Astrocyte (in vitro differentiated cells and primary cell): ENCODE measurements around the gene ZNF253. TPM values are rescaled to one million over a fixed set of nuclear protein-coding genes. Genes with fewer than 3 reads are reported as not detected.
A peak's percentile ranks its signal among the peaks of the same experiment; 100 is the strongest.
"Not testable (repeated sequence)": the region's sequence is repeated elsewhere in the genome, so short reads cannot be mapped to it uniquely, and the experiment has no call there.

Experiments used
- DNase-seq: peaks from one replicate; pipeline ENCODE4 v3.0.0-alpha.2; 2010; ENCODE audit warnings: low read depth
- FAIRE-seq: peaks from 2 replicates; lab custom pipeline; 2011; peaks lifted over from hg19 to GRCh38; lab: Jason Lieb, UNC
- H2AFZ ChIP-seq: 2 replicates; pipeline ENCODE4 v1.6.0; 2012; ENCODE audit warnings: low read depth, low read length, inconsistent platforms
- H3K27ac ChIP-seq: 2 replicates; pipeline ENCODE4 v1.5.1; 2011; ENCODE audit warnings: low read depth, low read length, inconsistent platforms
- H3K27me3 ChIP-seq: 2 replicates; pipeline ENCODE4 v1.6.0; 2011; ENCODE audit warnings: low read length, inconsistent platforms; ENCODE audit not compliant: insufficient read depth
- H3K36me3 ChIP-seq: 2 replicates; pipeline ENCODE4 v1.5.1; 2011; ENCODE audit warnings: low read length, inconsistent platforms; ENCODE audit not compliant: insufficient read depth
- H3K4me1 ChIP-seq: 2 replicates; pipeline ENCODE4 v1.5.1; 2011; ENCODE audit warnings: low read length, inconsistent platforms; ENCODE audit not compliant: insufficient read depth
- H3K4me2 ChIP-seq: 2 replicates; pipeline ENCODE4 v1.6.0; 2012; ENCODE audit warnings: low read length, inconsistent platforms
- H3K4me3 ChIP-seq: 2 replicates; pipeline ENCODE4 v1.5.1; 2011; ENCODE audit warnings: low read depth, mild to moderate bottlenecking, low read length, inconsistent platforms; ENCODE audit not compliant: insufficient read depth
- H3K79me2 ChIP-seq: 2 replicates; pipeline ENCODE4 v1.6.0; 2012; ENCODE audit warnings: mild to moderate bottlenecking, low read length, inconsistent platforms; ENCODE audit not compliant: insufficient read depth
- H3K9ac ChIP-seq: 2 replicates; pipeline ENCODE4 v1.6.0; 2012; ENCODE audit warnings: mild to moderate bottlenecking, low read length, inconsistent platforms
- H3K9me3 ChIP-seq: 2 replicates; pipeline ENCODE4 v1.5.1; 2012; ENCODE audit warnings: low read depth, mild to moderate bottlenecking, low read length, inconsistent platforms; ENCODE audit not compliant: insufficient read depth
- H4K20me1 ChIP-seq: 2 replicates; pipeline ENCODE4 v1.6.0; 2012; ENCODE audit warnings: low read length, inconsistent platforms; ENCODE audit not compliant: insufficient read depth
- H3K27ac Mint-ChIP-seq: one replicate; pipeline ENCODE4 v1.8.0; 2021; ENCODE audit warnings: mild to moderate bottlenecking, mixed read lengths; ENCODE audit not compliant: unreplicated experiment
- H3K27me3 Mint-ChIP-seq: one replicate; pipeline ENCODE4 v1.8.0; 2021; ENCODE audit warnings: low read depth, mixed read lengths; ENCODE audit not compliant: unreplicated experiment
- H3K36me3 Mint-ChIP-seq: one replicate; pipeline ENCODE4 v1.8.0; 2021; ENCODE audit warnings: low read depth, mixed read lengths; ENCODE audit not compliant: unreplicated experiment
- H3K4me1 Mint-ChIP-seq: one replicate; pipeline ENCODE4 v1.8.0; 2021; ENCODE audit warnings: low read depth, mixed read lengths; ENCODE audit not compliant: unreplicated experiment
- H3K4me3 Mint-ChIP-seq: one replicate; pipeline ENCODE4 v1.8.0; 2021; ENCODE audit warnings: mild to moderate bottlenecking, moderate library complexity, mixed read lengths; ENCODE audit not compliant: unreplicated experiment
- H3K9me3 Mint-ChIP-seq: one replicate; pipeline ENCODE4 v1.8.0; 2021; ENCODE audit warnings: mild to moderate bottlenecking, mixed read lengths; ENCODE audit not compliant: unreplicated experiment
- EZH2 ChIP-seq: IDR thresholded peaks from 2 replicates; pipeline ENCODE4 v1.6.1; 2012; ENCODE audit warnings: mild to moderate bottlenecking, low read length, inconsistent platforms; ENCODE audit not compliant: insufficient read depth
- total RNA-seq: library from RNA; stranded (reverse); gene quantifications from 2 replicates; pipeline ENCODE4 v1.2.1, GENCODE V29; 2021
- TF ChIP-seq, protein P1 (sequence below): IDR thresholded peaks from 2 replicates; pipeline ENCODE4 v1.5.1; 2011; ENCODE audit warnings: low read depth, mild to moderate bottlenecking, inconsistent platforms, low read length, moderate library complexity; ENCODE audit not compliant: insufficient read depth

Gene ZNF253
- total RNA-seq, 1 donor from 2014 or later, result 11.1 TPM

DNA sequence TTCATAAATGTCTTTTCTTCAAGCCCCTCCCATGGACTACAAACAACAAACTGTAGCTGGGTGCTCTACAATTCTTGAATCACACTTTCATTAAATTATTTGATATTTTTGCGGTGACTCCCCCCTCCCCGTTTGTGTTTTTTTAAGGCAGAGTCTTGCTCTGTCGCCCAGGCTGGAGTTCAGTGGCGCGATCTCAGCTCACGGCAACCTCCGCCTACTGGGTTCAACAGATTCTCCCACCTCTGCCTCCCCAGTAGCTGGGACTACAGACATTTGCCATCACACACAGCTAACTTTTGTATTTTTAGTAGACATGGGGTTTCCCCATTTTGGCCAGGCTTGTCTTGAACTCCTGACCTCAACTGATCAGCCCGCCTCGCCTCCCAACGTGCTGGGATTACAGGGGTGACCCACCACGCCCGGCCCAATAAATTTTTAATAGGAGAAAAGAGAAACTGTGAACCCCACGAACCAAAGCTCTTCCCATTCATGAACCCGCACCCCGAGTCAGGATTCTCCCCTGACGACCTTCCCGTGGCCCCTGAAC, 44.8 kb upstream of the ZNF253 start:
- Mint-ChIP-seq H3K4me1 (no peaks in the 10 kb centered on the region), H3K9me3 (peaks cover 48% of the 10 kb centered on the region), H3K4me3 (peak overlapping the region; percentile 98), H3K27me3 (no peaks in the 10 kb centered on the region), H3K36me3 (peaks cover 42% of the 10 kb centered on the region), H3K27ac (peak overlapping the region; percentile 97)
- TF ChIP-seq EZH2, result no peak
- TF ChIP-seq, protein P1, sequence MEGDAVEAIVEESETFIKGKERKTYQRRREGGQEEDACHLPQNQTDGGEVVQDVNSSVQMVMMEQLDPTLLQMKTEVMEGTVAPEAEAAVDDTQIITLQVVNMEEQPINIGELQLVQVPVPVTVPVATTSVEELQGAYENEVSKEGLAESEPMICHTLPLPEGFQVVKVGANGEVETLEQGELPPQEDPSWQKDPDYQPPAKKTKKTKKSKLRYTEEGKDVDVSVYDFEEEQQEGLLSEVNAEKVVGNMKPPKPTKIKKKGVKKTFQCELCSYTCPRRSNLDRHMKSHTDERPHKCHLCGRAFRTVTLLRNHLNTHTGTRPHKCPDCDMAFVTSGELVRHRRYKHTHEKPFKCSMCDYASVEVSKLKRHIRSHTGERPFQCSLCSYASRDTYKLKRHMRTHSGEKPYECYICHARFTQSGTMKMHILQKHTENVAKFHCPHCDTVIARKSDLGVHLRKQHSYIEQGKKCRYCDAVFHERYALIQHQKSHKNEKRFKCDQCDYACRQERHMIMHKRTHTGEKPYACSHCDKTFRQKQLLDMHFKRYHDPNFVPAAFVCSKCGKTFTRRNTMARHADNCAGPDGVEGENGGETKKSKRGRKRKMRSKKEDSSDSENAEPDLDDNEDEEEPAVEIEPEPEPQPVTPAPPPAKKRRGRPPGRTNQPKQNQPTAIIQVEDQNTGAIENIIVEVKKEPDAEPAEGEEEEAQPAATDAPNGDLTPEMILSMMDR, result no peak
- H3K4me2 ChIP-seq, result peak overlapping the region; percentile 87
- H3K4me3 ChIP-seq, result peak overlapping the region; percentile 89
- H3K36me3 ChIP-seq, result no peaks in the 10 kb centered on the region
- peak overlapping the region; percentile 94 for H3K27ac ChIP-seq
- DNase-seq, result no peak
- peaks cover 55% of the 10 kb centered on the region for H3K79me2 ChIP-seq
- H2AFZ ChIP-seq, result peak overlapping the region; percentile 100
- H3K4me1 ChIP-seq, result no peaks in the 10 kb centered on the region
- no peak for FAIRE-seq
- H3K9ac ChIP-seq, result peak overlapping the region; percentile 95
- H3K27me3 ChIP-seq, result no peaks in the 10 kb centered on the region
- H3K9me3 ChIP-seq, result peaks cover 14% of the 10 kb centered on the region
- peaks cover 4% of the 10 kb centered on the region for H4K20me1 ChIP-seq

- peaks cover 51% of the 10 kb centered on the region for H3K79me2 ChIP-seq
- Mint-ChIP-seq H3K4me3 (peak within 1 kb of the TSS; percentile 98), H3K27me3 (no peaks in the 10 kb centered on the region), H3K27ac (peak within 1 kb of the TSS; percentile 97), H3K9me3 (peaks cover 48% of the 10 kb centered on the region), H3K36me3 (peaks cover 41% of the 10 kb centered on the region), H3K4me1 (no peaks in the 10 kb centered on the region)
- TF ChIP-seq, protein P1, result no peak
- TF ChIP-seq EZH2, result no peak
- DNase-seq (peak; percentile 94), FAIRE-seq (no peak)
- peak within 1 kb of the TSS; percentile 89 for H3K4me3 ChIP-seq
- no peaks in the 10 kb centered on the region for H3K27me3 ChIP-seq
- H3K27ac ChIP-seq, result peak within 1 kb of the TSS; percentile 94
- no peaks in the 10 kb centered on the region for H3K4me1 ChIP-seq
- peak within 1 kb of the TSS; percentile 95 for H3K9ac ChIP-seq
- peak within 1 kb of the TSS; percentile 100 for H2AFZ ChIP-seq
- H3K4me2 ChIP-seq, result peak within 1 kb of the TSS; percentile 87
- no peaks in the 10 kb centered on the region for H3K36me3 ChIP-seq
- H3K9me3 ChIP-seq, result peaks cover 14% of the 10 kb centered on the region
- H4K20me1 ChIP-seq, result peaks cover 4% of the 10 kb centered on the region
Measured at GRCh38 chr19:19821366-19821951, 44.2 kb upstream of the ZNF253 start, which contains the start of gene ZNF506. ZNF506 (minus strand) TSS chr19:19821750; CDS start chr19:19821603, 147 bp downstream.

GRCh38 chr19:19821976-19822375, 43.7 kb upstream of the ZNF253 start:
- peak overlapping the region; percentile 98 for H3K4me3 Mint-ChIP-seq
- H3K4me2 ChIP-seq, result peak overlapping the region; percentile 87
- peaks cover 48% of the 10 kb centered on the region for H3K9me3 Mint-ChIP-seq
- H3K27ac Mint-ChIP-seq, result peak overlapping the region; percentile 78
- peak overlapping the region; percentile 66 for H2AFZ ChIP-seq
- peaks cover 14% of the 10 kb centered on the region for H3K9me3 ChIP-seq
- H3K36me3 ChIP-seq, FAIRE-seq, H3K27me3 ChIP-seq, H4K20me1 ChIP-seq, H3K27ac ChIP-seq, H3K9ac ChIP-seq, DNase-seq, H3K4me1 Mint-ChIP-seq, H3K4me1 ChIP-seq, H3K27me3 Mint-ChIP-seq: not testable (repeated sequence)
- peaks cover 40% of the 10 kb centered on the region for H3K36me3 Mint-ChIP-seq
- peak overlapping the region; percentile 89 for H3K4me3 ChIP-seq
- H3K79me2 ChIP-seq, result peaks cover 46% of the 10 kb centered on the region
